Esophagus squamous epithelium (tissue), 5 donors: ENCODE data around the gene SH3YL1. TPM values are rescaled to one million over a fixed set of nuclear protein-coding genes. Genes with fewer than 3 reads are reported as not detected.

Experiments used
- DNase-seq: peaks from one replicate; lab custom pipeline; 2025; lab: John Stamatoyannopoulos, UW
- H3K27ac ChIP-seq, 4 donors: fragments of 200-600 bp; sonication (generic); one replicate each; pipeline ENCODE4 v1.5.1; 2016 to 2019; ENCODE audit warnings: mild to moderate bottlenecking in 1 of 4
- H3K27me3 ChIP-seq, 4 donors: fragments of 200-600 bp; sonication (generic); 1 replicate in 3 of 4; 2 replicates in 1 of 4; pipeline versions ENCODE4 v1.5.1 to v1.6.0; 2017 to 2021; ENCODE audit warnings: antibody characterized with exemption in 1 of 4
- H3K36me3 ChIP-seq, 3 donors: fragments of 200-600 bp; sonication (generic); one replicate each; pipeline ENCODE4 v1.5.1; 2016 to 2019
- H3K4me1 ChIP-seq, 3 donors: fragments of 200-600 bp; sonication (generic); one replicate each; pipeline ENCODE4 v1.5.1; 2017 to 2019
- H3K4me3 ChIP-seq, 4 donors: fragments of 200-600 bp; sonication (generic); 1 replicate in 3 of 4; 2 replicates in 1 of 4; pipeline ENCODE4 v1.5.1; 2016 to 2019; ENCODE audit warnings: mild to moderate bottlenecking in 2 of 4, moderate library complexity in 1 of 4
- H3K9me3 ChIP-seq, 3 donors: fragments of 200-600 bp; sonication (generic); one replicate each; pipeline ENCODE4 v1.5.1; 2016 to 2019
- CTCF ChIP-seq, 6 experiments: fragments of 450-650 bp in 4 of 6; fragments of 200-600 bp in 2 of 6; sonication (generic) in 2 of 6; IDR thresholded peaks; one replicate each; pipeline ENCODE4 v1.5.1; 2016 to 2019; ENCODE audit warnings: antibody characterized with exemption in 6 of 6, mild to moderate bottlenecking in 4 of 6, moderate library complexity in 4 of 6
- POLR2A ChIP-seq, 4 donors: fragments of 450-650 bp; IDR thresholded peaks; one replicate each; pipeline ENCODE4 v1.6.1; 2017; ENCODE audit warnings: antibody characterized with exemption in 4 of 4, mild to moderate bottlenecking in 4 of 4, moderate library complexity in 3 of 4
- WGBS, 2 donors: methylation state at CpG; one replicate each; pipeline ENCODE4 v1.1.5; 2018; 5-methylcytosine and 5-hydroxymethylcytosine counted together
- intact Hi-C: fragments of 100-400 bp; cut with DNase I; formaldehyde crosslinking; loops from one replicate; pipeline ENCODE4 v1.15.0; 2022
- total RNA-seq, 4 donors: library from RNA; depleted of rRNA; stranded (reverse); fragments of >200 nt; gene quantifications; one replicate each; pipeline ENCODE4 v1.1.0, GENCODE V29; 2016
- donor health status: DM: yes; HTN: yes; CAD: no.

Gene SH3YL1
- total RNA-seq, 4 donors from 2014 or later, result 64.9 to 99.6 (median 81.1) TPM

GRCh38 chr2:255195-255594 is 8.6 kb downstream of the SH3YL1 start:
- Histone ChIP-seq H3K36me3 (peaks cover 0 to 36% (median 0%) of the 10 kb centered on the region in 3 donors), H3K4me3 (no peak overlapping the region), H3K4me1 (peaks cover 0 to 8% (median 3%) of the 10 kb centered on the region in 3 donors), H3K9me3 (peaks cover 0 to 9% (median 0%) of the 10 kb centered on the region in 3 donors), H3K27ac (no peak overlapping the region), H3K27me3 (no peaks in the 10 kb centered on the region)
- no peak for DNase-seq
- WGBS, 2 donors, result 100% methylated on average over 2 of the region's 2 CpGs
- intact Hi-C loops, result no loop called here
- TF ChIP-seq CTCF (IDR thresholded peaks at IDR 0.05), result no peak
- TF ChIP-seq POLR2A (IDR thresholded peaks at IDR 0.05), result no peak

GRCh38 chr2:254241-254640 is 9.6 kb downstream of the SH3YL1 start:
- Histone ChIP-seq H3K27me3 (no peaks in the 10 kb centered on the region), H3K4me3 (no peak overlapping the region), H3K36me3 (peaks cover 0 to 44% (median 0%) of the 10 kb centered on the region in 3 donors), H3K9me3 (peaks cover 0 to 9% (median 0%) of the 10 kb centered on the region in 3 donors), H3K4me1 (peaks cover 0 to 6% (median 3%) of the 10 kb centered on the region in 3 donors), H3K27ac (no peak overlapping the region)
- DNase-seq, result no peak
- intact Hi-C loops, result no loop called here
- 40 to 41% methylated on average over 7 of the region's 7 CpGs for WGBS, 2 donors
- TF ChIP-seq CTCF (IDR thresholded peaks at IDR 0.05) (no peak), POLR2A (IDR thresholded peaks at IDR 0.05) (no peak)

GRCh38 chr2:253202-253638 is 10.6 kb downstream of the SH3YL1 start:
- Histone ChIP-seq H3K4me1 (peaks cover 0 to 6% (median 3%) of the 10 kb centered on the region in 3 donors), H3K27ac (no peak overlapping the region), H3K27me3 (no peaks in the 10 kb centered on the region), H3K36me3 (peaks cover 0 to 46% (median 0%) of the 10 kb centered on the region in 3 donors), H3K9me3 (peaks cover 0 to 9% (median 0%) of the 10 kb centered on the region in 3 donors), H3K4me3 (no peak overlapping the region)
- no peak for DNase-seq
- WGBS, 2 donors, result 82 to 92% methylated on average over 8 of the region's 8 CpGs
- TF ChIP-seq CTCF (IDR thresholded peaks at IDR 0.05), result no peak
- TF ChIP-seq POLR2A (IDR thresholded peaks at IDR 0.05), result no peak
- intact Hi-C loops, result no loop called here

GRCh38 chr2:252001-252602 is 11.7 kb downstream of the SH3YL1 start:
- intact Hi-C loops, result no loop called here
- H3K27ac ChIP-seq, result no peak overlapping the region
- H3K9me3 ChIP-seq, result no peaks in the 10 kb centered on the region
- TF ChIP-seq CTCF (IDR thresholded peaks at IDR 0.05), result no peak
- TF ChIP-seq POLR2A (IDR thresholded peaks at IDR 0.05), result no peak
- WGBS, 2 donors, result 83 to 92% methylated on average over 6 of the region's 6 CpGs
- H3K4me1 ChIP-seq, result peaks cover 0 to 6% (median 3%) of the 10 kb centered on the region in 3 donors
- H3K4me3 ChIP-seq, result no peak overlapping the region
- no peak for DNase-seq
- H3K36me3 ChIP-seq, result peaks cover 0 to 55% (median 0%) of the 10 kb centered on the region in 3 donors
- no peaks in the 10 kb centered on the region for H3K27me3 ChIP-seq

GRCh38 chr2:249538-250042 is 14.2 kb downstream of the SH3YL1 start:
- no peak for DNase-seq
- H3K27me3 ChIP-seq, result no peaks in the 10 kb centered on the region
- 75 to 87% methylated on average over 13 to 15 of the region's 15 CpGs for WGBS, 2 donors
- H3K27ac ChIP-seq, result no peak overlapping the region
- TF ChIP-seq CTCF (IDR thresholded peaks at IDR 0.05) (no peak), POLR2A (IDR thresholded peaks at IDR 0.05) (no peak)
- peaks cover 0 to 5% (median 3%) of the 10 kb centered on the region in 3 donors for H3K4me1 ChIP-seq
- no peak overlapping the region for H3K4me3 ChIP-seq
- H3K9me3 ChIP-seq, result no peaks in the 10 kb centered on the region
- peaks cover 0 to 80% (median 0%) of the 10 kb centered on the region in 3 donors for H3K36me3 ChIP-seq
- intact Hi-C loops, result loop anchor here (10.0 kb wide), 1 partner anchor 395 kb away; no protein-coding TSS in a partner anchor
